ENCODE results near the gene DNMBP. TPM values are rescaled to one million over a fixed set of nuclear protein-coding genes. Genes with fewer than 3 reads are reported as not detected.

DNMBP gene
- total RNA-seq, 1 experiment from 2014 or later: 19.7 TPM

- TF ChIP-seq, protein P1, sequence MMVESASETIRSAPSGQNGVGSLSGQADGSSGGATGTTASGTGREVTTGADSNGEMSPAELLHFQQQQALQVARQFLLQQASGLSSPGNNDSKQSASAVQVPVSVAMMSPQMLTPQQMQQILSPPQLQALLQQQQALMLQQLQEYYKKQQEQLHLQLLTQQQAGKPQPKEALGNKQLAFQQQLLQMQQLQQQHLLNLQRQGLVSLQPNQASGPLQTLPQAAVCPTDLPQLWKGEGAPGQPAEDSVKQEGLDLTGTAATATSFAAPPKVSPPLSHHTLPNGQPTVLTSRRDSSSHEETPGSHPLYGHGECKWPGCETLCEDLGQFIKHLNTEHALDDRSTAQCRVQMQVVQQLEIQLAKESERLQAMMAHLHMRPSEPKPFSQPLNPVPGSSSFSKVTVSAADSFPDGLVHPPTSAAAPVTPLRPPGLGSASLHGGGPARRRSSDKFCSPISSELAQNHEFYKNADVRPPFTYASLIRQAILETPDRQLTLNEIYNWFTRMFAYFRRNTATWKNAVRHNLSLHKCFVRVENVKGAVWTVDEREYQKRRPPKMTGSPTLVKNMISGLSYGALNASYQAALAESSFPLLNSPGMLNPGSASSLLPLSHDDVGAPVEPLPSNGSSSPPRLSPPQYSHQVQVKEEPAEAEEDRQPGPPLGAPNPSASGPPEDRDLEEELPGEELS (CRISPR knock-in tag; IDR thresholded peaks at IDR 0.05): peak; percentile 84; the same call in 1 of the 2 replicates
- TF ChIP-seq MXD4 (CRISPR knock-in tag; IDR thresholded peaks at IDR 0.05; ENCODE audit: borderline replicate concordance) (no peak), NFYB (CRISPR knock-in tag; conservative IDR thresholded peaks at IDR 0.05; ENCODE audit: low read depth) (no peak), FOXK1 (CRISPR knock-in tag; IDR thresholded peaks at IDR 0.05) (peak; percentile 73; the same call in 1 of the 2 replicates), HMGXB4 (CRISPR knock-in tag; IDR thresholded peaks at IDR 0.05) (0 out of 2 replicates have a peak, but pooled peaks have one; percentile 34), MYBL2 (CRISPR knock-in tag; IDR thresholded peaks at IDR 0.05) (0 out of 2 replicates have a peak, but pooled peaks have one; percentile 54), ZNF232 (CRISPR knock-in tag; IDR thresholded peaks at IDR 0.05) (no peak), FOXP1 (CRISPR knock-in tag; IDR thresholded peaks at IDR 0.05; ENCODE audit: borderline replicate concordance) (peak; percentile 70; the same call in 1 of the 2 replicates), SMAD3 (CRISPR knock-in tag; IDR thresholded peaks at IDR 0.05; ENCODE audit: borderline replicate concordance) (0 out of 2 replicates have a peak, but pooled peaks have one; percentile 56), MAX (CRISPR knock-in tag; IDR thresholded peaks at IDR 0.05) (peak; percentile 54; the same call in 1 of the 2 replicates), SP1 (CRISPR knock-in tag; conservative IDR thresholded peaks at IDR 0.05) (peak; percentile 80), ETV6 (CRISPR knock-in tag; IDR thresholded peaks at IDR 0.05) (peak; percentile 91), CBFB (CRISPR knock-in tag; IDR thresholded peaks at IDR 0.05; ENCODE audit: low read depth) (0 out of 2 replicates have a peak, but pooled peaks have one; percentile 76)
- TF ChIP-seq, protein P2, sequence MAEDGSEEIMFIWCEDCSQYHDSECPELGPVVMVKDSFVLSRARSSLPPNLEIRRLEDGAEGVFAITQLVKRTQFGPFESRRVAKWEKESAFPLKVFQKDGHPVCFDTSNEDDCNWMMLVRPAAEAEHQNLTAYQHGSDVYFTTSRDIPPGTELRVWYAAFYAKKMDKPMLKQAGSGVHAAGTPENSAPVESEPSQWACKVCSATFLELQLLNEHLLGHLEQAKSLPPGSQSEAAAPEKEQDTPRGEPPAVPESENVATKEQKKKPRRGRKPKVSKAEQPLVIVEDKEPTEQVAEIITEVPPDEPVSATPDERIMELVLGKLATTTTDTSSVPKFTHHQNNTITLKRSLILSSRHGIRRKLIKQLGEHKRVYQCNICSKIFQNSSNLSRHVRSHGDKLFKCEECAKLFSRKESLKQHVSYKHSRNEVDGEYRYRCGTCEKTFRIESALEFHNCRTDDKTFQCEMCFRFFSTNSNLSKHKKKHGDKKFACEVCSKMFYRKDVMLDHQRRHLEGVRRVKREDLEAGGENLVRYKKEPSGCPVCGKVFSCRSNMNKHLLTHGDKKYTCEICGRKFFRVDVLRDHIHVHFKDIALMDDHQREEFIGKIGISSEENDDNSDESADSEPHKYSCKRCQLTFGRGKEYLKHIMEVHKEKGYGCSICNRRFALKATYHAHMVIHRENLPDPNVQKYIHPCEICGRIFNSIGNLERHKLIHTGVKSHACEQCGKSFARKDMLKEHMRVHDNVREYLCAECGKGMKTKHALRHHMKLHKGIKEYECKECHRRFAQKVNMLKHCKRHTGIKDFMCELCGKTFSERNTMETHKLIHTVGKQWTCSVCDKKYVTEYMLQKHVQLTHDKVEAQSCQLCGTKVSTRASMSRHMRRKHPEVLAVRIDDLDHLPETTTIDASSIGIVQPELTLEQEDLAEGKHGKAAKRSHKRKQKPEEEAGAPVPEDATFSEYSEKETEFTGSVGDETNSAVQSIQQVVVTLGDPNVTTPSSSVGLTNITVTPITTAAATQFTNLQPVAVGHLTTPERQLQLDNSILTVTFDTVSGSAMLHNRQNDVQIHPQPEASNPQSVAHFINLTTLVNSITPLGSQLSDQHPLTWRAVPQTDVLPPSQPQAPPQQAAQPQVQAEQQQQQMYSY (CRISPR knock-in tag; IDR thresholded peaks at IDR 0.05): peak; percentile 99
- TF ChIP-seq, protein P3, sequence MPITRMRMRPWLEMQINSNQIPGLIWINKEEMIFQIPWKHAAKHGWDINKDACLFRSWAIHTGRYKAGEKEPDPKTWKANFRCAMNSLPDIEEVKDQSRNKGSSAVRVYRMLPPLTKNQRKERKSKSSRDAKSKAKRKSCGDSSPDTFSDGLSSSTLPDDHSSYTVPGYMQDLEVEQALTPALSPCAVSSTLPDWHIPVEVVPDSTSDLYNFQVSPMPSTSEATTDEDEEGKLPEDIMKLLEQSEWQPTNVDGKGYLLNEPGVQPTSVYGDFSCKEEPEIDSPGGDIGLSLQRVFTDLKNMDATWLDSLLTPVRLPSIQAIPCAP (CRISPR knock-in tag; IDR thresholded peaks at IDR 0.05): no peak
- TF ChIP-seq, protein P4, sequence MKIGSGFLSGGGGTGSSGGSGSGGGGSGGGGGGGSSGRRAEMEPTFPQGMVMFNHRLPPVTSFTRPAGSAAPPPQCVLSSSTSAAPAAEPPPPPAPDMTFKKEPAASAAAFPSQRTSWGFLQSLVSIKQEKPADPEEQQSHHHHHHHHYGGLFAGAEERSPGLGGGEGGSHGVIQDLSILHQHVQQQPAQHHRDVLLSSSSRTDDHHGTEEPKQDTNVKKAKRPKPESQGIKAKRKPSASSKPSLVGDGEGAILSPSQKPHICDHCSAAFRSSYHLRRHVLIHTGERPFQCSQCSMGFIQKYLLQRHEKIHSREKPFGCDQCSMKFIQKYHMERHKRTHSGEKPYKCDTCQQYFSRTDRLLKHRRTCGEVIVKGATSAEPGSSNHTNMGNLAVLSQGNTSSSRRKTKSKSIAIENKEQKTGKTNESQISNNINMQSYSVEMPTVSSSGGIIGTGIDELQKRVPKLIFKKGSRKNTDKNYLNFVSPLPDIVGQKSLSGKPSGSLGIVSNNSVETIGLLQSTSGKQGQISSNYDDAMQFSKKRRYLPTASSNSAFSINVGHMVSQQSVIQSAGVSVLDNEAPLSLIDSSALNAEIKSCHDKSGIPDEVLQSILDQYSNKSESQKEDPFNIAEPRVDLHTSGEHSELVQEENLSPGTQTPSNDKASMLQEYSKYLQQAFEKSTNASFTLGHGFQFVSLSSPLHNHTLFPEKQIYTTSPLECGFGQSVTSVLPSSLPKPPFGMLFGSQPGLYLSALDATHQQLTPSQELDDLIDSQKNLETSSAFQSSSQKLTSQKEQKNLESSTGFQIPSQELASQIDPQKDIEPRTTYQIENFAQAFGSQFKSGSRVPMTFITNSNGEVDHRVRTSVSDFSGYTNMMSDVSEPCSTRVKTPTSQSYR (CRISPR knock-in tag; IDR thresholded peaks at IDR 0.05): peak; percentile 88
- TF ChIP-seq, protein P5, sequence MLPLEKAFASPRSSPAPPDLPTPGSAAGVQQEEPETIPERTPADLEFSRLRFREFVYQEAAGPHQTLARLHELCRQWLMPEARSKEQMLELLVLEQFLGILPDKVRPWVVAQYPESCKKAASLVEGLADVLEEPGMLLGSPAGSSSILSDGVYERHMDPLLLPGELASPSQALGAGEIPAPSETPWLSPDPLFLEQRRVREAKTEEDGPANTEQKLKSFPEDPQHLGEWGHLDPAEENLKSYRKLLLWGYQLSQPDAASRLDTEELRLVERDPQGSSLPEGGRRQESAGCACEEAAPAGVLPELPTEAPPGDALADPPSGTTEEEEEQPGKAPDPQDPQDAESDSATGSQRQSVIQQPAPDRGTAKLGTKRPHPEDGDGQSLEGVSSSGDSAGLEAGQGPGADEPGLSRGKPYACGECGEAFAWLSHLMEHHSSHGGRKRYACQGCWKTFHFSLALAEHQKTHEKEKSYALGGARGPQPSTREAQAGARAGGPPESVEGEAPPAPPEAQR (CRISPR knock-in tag; IDR thresholded peaks at IDR 0.05): no peak
Measured at GRCh38 chr10:99913831-99914235, 95.9 kb downstream of the DNMBP start (continued).
